Activated CD8-positive, alpha-beta memory T cell treated with anti-CD3 and anti-CD28 coated beads for 1 hour (primary cell): ENCODE measurements around the gene OR2M4.
"Not testable (repeated sequence)": the region's sequence is repeated elsewhere in the genome, so short reads cannot be mapped to it uniquely, and the experiment has no call there.

Experiments
- DNase-seq, 2 donors: peaks; one replicate each; pipeline ENCODE4 v3.0.0-alpha.2; 2020; ENCODE audit warnings: low read depth in 1 of 2; ENCODE audit errors: extremely low read depth in 1 of 2

The OR2M4 gene, protein sequence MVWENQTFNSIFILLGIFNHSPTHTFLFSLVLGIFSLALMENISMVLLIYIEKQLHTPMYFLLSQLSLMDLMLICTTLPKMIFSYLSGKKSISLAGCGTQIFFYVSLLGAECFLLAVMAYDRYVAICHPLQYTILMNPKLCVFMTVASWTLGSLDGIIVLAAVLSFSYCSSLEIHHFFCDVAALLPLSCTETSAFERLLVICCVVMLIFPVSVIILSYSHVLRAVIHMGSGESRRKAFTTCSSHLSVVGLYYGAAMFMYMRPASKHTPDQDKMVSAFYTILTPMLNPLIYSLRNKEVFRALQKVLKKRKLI

DNA sequence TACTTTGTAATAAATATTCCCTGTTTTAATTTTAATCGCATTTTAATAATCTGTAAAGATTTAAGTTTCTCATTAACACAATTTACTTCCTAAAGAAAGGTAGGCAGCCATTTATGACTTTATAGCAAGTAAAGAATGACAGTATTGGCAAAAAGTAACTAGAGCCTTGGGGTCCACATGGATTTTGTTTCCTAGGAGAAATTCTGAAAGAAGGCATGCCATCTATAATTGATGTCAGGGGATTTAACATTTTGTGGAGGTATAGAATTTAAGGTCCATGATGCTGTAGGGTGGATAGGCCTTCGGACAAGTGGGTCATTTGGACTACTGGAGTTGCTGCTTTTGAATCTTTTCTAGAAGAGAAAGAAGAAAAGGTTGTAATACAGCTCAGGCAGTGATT is at the start of gene OR2M4:
TSS of gene OR2M4 (plus strand) at position 301 of the 400 bp plus-strand sequence. CDS start 7,512 bp downstream, outside the sequence.
- DNase-seq = no peak

DNA sequence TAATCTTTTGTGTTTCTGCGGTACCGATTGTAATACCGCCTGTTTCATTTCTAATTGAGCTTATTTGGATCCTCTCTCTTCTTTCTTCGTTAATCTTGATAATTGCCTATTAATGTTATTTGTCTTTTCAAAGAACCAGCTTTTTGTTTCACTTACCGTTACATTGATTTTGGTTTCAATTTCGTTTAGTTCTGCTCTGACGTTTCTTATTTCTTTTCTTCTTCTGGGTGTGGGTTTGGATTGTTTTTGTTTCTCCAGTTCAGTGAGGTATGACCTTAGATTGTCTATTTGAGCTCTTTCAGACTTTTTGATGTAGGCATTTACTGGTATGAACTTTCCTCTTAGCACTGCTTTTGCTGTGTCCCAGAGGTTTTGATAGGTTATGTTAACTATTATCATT is 47.2 kb upstream of the OR2M4 start:
- DNase-seq = no peak

DNA sequence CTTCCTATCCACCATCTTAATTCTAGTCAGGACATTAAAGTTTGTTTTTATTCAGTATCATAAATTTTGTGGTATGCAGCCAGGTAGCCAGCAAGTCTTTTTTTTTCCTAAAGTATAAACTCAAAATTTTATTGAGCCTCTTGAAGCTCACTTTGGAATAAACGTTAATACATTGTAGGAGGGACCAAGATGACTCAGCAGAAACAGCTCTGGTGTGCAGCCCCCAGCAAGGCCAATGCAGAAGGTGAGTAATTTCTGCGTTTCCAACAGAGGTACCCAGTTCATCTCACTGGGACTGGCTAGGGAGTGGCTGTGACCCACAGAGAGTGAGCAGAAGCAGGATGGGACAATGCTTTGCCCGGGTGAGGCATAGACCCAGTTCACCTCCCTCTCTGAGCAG is 43.9 kb upstream of the OR2M4 start:
- no peak for DNase-seq

- DNase-seq = no peak
These were observed 42.2 kb upstream of the OR2M4 start for GRCh38 chr1:248189026-248189425.

DNA sequence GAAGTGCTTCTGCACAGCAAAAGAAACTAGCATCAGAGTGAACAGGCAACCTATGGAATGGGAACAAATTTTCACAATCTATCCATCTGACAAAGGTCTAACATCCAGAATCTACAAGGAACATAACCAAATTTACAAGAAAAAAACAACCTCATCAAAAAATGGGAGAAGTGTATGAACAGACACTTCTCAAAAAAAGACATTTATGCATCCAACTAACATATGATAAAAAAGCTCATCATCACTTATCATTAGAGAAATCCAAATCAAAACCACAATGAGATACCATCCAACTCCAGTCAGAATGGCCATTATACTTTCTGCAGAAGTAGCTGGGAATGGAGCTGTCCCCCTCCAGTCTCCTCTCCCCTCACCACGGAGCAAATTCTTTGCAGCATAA is 37.1 kb upstream of the OR2M4 start:
- no peak for DNase-seq

DNA sequence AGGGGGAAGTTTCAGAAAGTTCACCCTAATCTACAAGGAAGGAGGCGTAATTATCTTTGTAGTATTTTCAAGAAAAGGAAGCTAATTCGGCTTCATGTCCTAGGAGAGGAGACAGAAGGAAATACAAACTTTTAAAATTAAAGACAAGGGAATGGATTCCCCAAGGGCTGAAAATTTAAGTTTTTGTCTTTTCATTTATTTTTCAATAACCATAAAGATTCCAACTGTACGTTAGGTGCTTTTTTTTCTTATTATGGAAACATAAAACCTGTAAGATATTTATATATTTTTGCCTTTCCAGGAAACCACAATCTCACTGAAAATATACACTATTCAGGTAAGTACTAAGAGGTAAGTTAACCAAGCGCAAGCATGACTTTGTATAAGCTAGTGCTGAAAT is 34.3 kb upstream of the OR2M4 start, which contains the start of gene OR2M3:
TSS of gene OR2M3 (plus strand) at position 301 of the 400 bp plus-strand sequence. CDS start 5,803 bp downstream, outside the sequence.
- no peak for DNase-seq

GRCh38 chr1:248215880-248216279 is 15.3 kb upstream of the OR2M4 start:
- DNase-seq = no peak

GRCh38 chr1:248225537-248225936 is 5.7 kb upstream of the OR2M4 start:
- DNase-seq = no peak

DNA sequence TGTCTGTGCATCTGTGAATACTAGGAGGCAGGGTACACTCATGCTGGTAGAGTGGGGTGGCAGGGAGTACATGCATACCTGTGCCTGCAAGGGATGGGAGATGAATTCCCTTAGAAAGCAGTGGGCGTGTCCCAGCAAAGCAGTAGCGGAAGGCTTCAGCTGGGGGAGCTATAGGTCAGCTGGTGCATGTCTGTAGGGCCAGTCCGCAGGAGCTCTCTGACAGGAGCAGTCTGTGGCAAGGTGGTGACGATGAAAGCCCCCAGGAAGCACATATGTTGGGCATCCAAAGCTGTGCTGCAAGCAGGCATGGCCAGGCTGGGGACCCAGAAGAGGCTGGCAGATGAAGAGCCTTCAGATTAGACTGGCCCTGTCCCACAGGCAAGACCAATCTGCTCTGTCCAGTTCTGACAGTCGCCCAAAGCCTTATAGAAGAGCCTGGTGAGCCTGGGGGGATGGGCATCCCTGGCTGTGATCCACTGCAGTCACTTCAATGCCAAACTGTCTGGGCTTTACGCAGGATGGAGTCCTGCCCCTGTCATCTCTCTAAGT is 1.8 kb upstream of the OR2M4 start:
- DNase-seq = no peak

- no peak for DNase-seq
These were observed 8.3 kb downstream of the OR2M4 start for GRCh38 chr1:248239478-248239877.

DNA sequence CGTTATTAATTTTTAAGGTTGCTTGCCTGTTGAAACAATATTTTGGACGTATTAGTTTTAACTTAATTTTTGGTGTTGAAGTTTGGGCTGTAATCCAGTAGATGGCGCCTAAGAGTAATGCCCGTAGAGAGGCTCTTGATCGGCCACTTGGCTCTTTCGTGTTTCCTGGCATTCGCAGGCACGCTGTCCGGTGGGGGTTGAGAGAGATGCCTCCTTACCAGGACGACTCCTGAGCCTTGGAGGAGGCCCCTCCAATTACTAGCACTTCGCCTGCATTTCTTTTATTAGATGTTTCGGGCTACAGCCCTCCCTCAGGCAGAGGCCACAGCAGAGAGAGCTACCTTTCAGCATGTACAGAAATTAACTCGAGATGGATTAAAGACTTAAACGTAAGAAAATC is 12.0 kb downstream of the OR2M4 start:
- no peak for DNase-seq

DNA sequence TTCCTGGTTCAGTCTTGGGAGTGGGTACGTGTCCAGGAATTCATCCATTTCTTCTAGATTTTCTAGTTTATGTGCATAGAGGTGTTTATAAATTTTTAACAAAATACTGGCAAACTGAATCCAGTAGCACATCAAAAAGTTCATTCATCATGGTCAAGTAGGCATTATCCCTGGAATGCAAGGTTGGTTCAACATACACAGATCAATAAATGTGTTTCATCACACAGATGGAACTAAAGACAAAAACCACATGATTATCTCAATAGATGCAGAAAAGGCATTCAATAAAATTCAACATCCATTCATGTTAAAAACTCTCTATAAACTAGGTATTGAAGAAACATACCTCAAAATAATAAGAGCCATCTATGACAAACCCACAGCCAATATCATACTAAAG is 28.1 kb downstream of the OR2M4 start:
- DNase-seq = not testable (repeated sequence)

- no peak for DNase-seq
These were observed 37.0 kb downstream of the OR2M4 start for GRCh38 chr1:248268178-248268577.

DNA sequence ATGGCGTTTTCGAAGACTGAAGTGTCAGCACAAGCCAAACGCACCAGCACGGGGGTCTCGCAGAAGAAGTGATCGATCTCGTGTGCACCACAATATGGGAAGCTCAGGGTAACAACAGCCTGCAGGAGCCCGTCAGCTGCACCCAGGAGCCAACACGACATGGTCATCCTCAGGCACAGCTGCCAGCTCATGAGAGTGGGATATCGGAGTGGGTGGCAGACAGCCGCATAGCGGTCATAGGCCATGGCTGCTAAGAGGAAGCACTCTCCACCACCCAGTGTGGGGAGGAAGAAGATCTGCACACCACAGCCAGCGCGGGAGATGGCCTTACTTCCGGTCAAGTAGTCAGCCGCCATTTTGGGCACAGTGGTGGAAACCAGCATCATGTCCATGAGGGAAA is 42.0 kb downstream of the OR2M4 start:
- not testable (repeated sequence) for DNase-seq

DNA sequence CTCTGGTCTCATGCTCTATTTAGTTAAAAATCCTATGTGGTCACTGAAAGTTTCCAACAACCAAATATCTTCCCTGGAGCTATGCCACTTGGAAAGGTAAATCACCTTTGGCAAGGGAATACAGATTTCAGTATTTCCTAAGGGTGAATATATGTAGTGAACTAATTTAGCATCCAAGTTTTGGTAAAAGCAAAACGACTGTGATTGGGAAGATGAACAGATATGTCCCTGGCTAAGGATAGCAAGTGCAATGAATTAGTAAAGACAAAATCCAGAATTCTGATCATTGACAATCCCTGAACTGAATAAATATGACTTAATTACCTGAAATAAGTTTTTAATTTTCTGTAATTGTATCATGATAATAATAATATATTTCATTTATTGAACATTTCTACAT is 46.7 kb downstream of the OR2M4 start, which contains the start of gene OR2T33:
TSS of gene OR2T33 (minus strand) at position 101 of the 400 bp plus-strand sequence. CDS start 4,162 bp downstream, outside the sequence.
- DNase-seq = no peak

DNA sequence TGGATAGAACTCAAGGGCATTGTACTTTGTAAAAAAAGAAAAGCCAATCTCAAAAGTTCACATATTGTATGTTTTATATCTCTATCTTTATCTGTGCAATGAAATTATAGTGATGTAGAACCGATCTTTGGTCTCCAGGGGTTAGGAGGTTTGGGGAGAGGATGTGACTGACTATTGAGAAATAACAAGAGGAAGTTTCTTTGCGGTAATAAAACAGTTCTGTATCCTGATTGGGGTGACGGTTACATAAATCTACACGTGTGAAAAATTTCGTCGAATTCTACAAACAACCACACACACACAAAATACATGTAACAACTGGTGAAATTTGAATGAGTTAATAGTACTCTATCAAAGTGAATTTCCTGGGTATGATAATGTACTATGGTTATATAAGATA is 57.2 kb downstream of the OR2M4 start:
- no peak for DNase-seq
